HEK293 (cell line): ENCODE data around the gene ZNF674.
A peak's percentile ranks its signal among the peaks of the same experiment; 100 is the strongest.

ENCODE experiments used
- CTCF ChIA-PET: fragments of 350-600 bp; formaldehyde crosslinking; extraction: SDS; loops from one replicate; lab custom pipeline; 2021; ENCODE audit warnings: antibody characterized with exemption; lab: Yijun Ruan, JAX
- POLR2A ChIA-PET: fragments of 300-600 bp; formaldehyde crosslinking; extraction: SDS; loops from one replicate; lab custom pipeline; 2020; ENCODE audit warnings: antibody characterized with exemption, inconsistent platforms; lab: Yijun Ruan, JAX
- H3K27ac ChIP-seq: fragments of 200-500 bp; sonication (Bioruptor generic); 2 replicates; pipeline ENCODE4 v1.5.1; 2014; ENCODE audit warnings: low read depth, low read length, control low read depth, inconsistent platforms; ENCODE audit errors: extremely low read depth
- H3K36me3 ChIP-seq, 2 experiments: fragments of 200-500 bp in 1 of 2; sonication (Bioruptor generic) in 1 of 2; 1 replicate in 1 of 2; 2 replicates in 1 of 2; pipeline ENCODE4 v1.5.1; 2014 to 2017; ENCODE audit warnings: inconsistent platforms in 2 of 2, low read length in 2 of 2; ENCODE audit not compliant: control insufficient read depth in 2 of 2, insufficient read depth in 1 of 2
- H3K4me1 ChIP-seq: fragments of 200-500 bp; sonication (Bioruptor generic); 2 replicates; pipeline ENCODE4 v1.5.1; 2014; ENCODE audit warnings: mild to moderate bottlenecking, low read length, inconsistent platforms; ENCODE audit not compliant: control insufficient read depth, insufficient read depth
- H3K4me3 ChIP-seq: 2 replicates; pipeline ENCODE4 v1.5.1; 2011; ENCODE audit warnings: low read depth, mild to moderate bottlenecking, control low read depth, low read length, moderate library complexity
- H3K9me3 ChIP-seq: fragments of 200-500 bp; sonication (Bioruptor generic); 2 replicates; pipeline ENCODE4 v1.5.1; 2014; ENCODE audit warnings: low read depth, low read length, inconsistent platforms; ENCODE audit not compliant: control insufficient read depth, insufficient read depth
- AEBP2 ChIP-seq: fragments of 450-650 bp; formaldehyde crosslinking; IDR thresholded peaks from 2 replicates; pipeline ENCODE4 v1.5.1; 2016; ENCODE audit warnings: missing biosample characterization, missing genetic modification characterization, borderline replicate concordance
- KLF10 ChIP-seq: fragments of 450-650 bp; IDR thresholded peaks from 2 replicates; pipeline ENCODE4 v1.5.1; 2018; ENCODE audit warnings: missing biosample characterization, mild to moderate bottlenecking, missing genetic modification characterization
- KLF9 ChIP-seq: fragments of 450-650 bp; formaldehyde crosslinking; IDR thresholded peaks from 2 replicates; pipeline ENCODE4 v1.5.1; 2016; ENCODE audit warnings: missing biosample characterization, missing genetic modification characterization, low read depth
- MEIS1 ChIP-seq: sonication (generic); formaldehyde crosslinking; IDR thresholded peaks from 2 replicates; pipeline ENCODE4 v1.8.1; 2022; ENCODE audit warnings: missing genetic modification reagents, mild to moderate bottlenecking, borderline replicate concordance
- MYNN ChIP-seq: fragments of 450-650 bp; formaldehyde crosslinking; IDR thresholded peaks from 2 replicates; pipeline ENCODE4 v1.5.1; 2016; ENCODE audit warnings: missing biosample characterization, missing genetic modification characterization, borderline replicate concordance
- SETDB1 ChIP-seq: IDR thresholded peaks from one replicate; pipeline ENCODE4 v1.6.1; 2017; ENCODE audit warnings: mild to moderate bottlenecking, low read length, moderate library complexity, mixed read lengths; ENCODE audit not compliant: insufficient read length
- YY1 ChIP-seq: fragments of 450-650 bp; formaldehyde crosslinking; IDR thresholded peaks from 2 replicates; pipeline ENCODE4 v1.5.1; 2018; ENCODE audit warnings: missing biosample characterization, missing genetic modification characterization
- ZBTB21 ChIP-seq: fragments of 450-650 bp; formaldehyde crosslinking; IDR thresholded peaks from 2 replicates; pipeline ENCODE4 v1.5.1; 2017; ENCODE audit warnings: missing biosample characterization, missing genetic modification characterization
- ZFP69B ChIP-seq: fragments of 450-650 bp; formaldehyde crosslinking; IDR thresholded peaks from 2 replicates; pipeline ENCODE4 v1.5.1; 2016; ENCODE audit warnings: missing biosample characterization, missing genetic modification characterization
- ZIC2 ChIP-seq: fragments of 450-650 bp; formaldehyde crosslinking; IDR thresholded peaks from 2 replicates; pipeline ENCODE4 v1.5.1; 2016; ENCODE audit warnings: missing biosample characterization, missing genetic modification characterization
- ZNF133 ChIP-seq: fragments of 450-650 bp; formaldehyde crosslinking; IDR thresholded peaks from 2 replicates; pipeline ENCODE4 v1.5.1; 2016; ENCODE audit warnings: missing biosample characterization, missing genetic modification characterization
- ZNF16 ChIP-seq: fragments of 450-650 bp; formaldehyde crosslinking; IDR thresholded peaks from 2 replicates; pipeline ENCODE4 v1.5.1; 2016; ENCODE audit warnings: low read depth, missing biosample characterization, missing genetic modification characterization
- ZNF18 ChIP-seq: fragments of 450-650 bp; formaldehyde crosslinking; IDR thresholded peaks from 2 replicates; pipeline ENCODE4 v1.5.1; 2016; ENCODE audit warnings: missing biosample characterization, missing genetic modification characterization
- ZNF2 ChIP-seq: fragments of 450-650 bp; formaldehyde crosslinking; IDR thresholded peaks from 2 replicates; pipeline ENCODE4 v1.5.1; 2016; ENCODE audit warnings: missing biosample characterization, missing genetic modification characterization
- ZNF266 ChIP-seq: fragments of 450-650 bp; formaldehyde crosslinking; IDR thresholded peaks from 2 replicates; pipeline ENCODE4 v1.5.1; 2016; ENCODE audit warnings: missing biosample characterization, missing genetic modification characterization, low read depth
- ZNF280D ChIP-seq: fragments of 450-650 bp; formaldehyde crosslinking; IDR thresholded peaks from 2 replicates; pipeline ENCODE4 v1.5.1; 2016; ENCODE audit warnings: missing biosample characterization, missing genetic modification characterization
- ZNF341 ChIP-seq: fragments of 450-650 bp; formaldehyde crosslinking; IDR thresholded peaks from 2 replicates; pipeline ENCODE4; 2016; ENCODE audit warnings: low read depth, missing biosample characterization, missing genetic modification characterization
- ZNF501 ChIP-seq: fragments of 450-650 bp; formaldehyde crosslinking; IDR thresholded peaks from 2 replicates; pipeline ENCODE4 v1.5.1; 2016; ENCODE audit warnings: missing biosample characterization, missing genetic modification characterization
- ZNF544 ChIP-seq: fragments of 450-650 bp; formaldehyde crosslinking; IDR thresholded peaks from 2 replicates; pipeline ENCODE4 v1.5.0; 2017; ENCODE audit warnings: missing biosample characterization, missing genetic modification characterization
- ZNF549 ChIP-seq: fragments of 450-650 bp; IDR thresholded peaks from 2 replicates; pipeline ENCODE4 v1.5.1; 2018; ENCODE audit warnings: missing biosample characterization, missing genetic modification characterization, mild to moderate bottlenecking, inconsistent platforms, moderate library complexity
- ZNF626 ChIP-seq: fragments of 450-650 bp; sonication (Bioruptor Pico); formaldehyde crosslinking; IDR thresholded peaks from 2 replicates; pipeline ENCODE4 v1.5.1; 2018; ENCODE audit warnings: missing biosample characterization, missing genetic modification characterization, inconsistent platforms
- ZNF660 ChIP-seq: fragments of 450-650 bp; IDR thresholded peaks from 2 replicates; pipeline ENCODE4 v1.5.1; 2018; ENCODE audit warnings: missing biosample characterization, mild to moderate bottlenecking, missing genetic modification characterization
- ZNF837 ChIP-seq: fragments of 450-650 bp; formaldehyde crosslinking; IDR thresholded peaks from 2 replicates; pipeline ENCODE4 v1.5.1; 2016; ENCODE audit warnings: missing biosample characterization, missing genetic modification characterization
- ZSCAN16 ChIP-seq: fragments of 450-650 bp; formaldehyde crosslinking; IDR thresholded peaks from 2 replicates; pipeline ENCODE4 v1.5.1; 2016; ENCODE audit warnings: missing biosample characterization, missing genetic modification characterization

The ZNF674 gene

GRCh38 chrX:46545111-46546005, at the start of gene ZNF674 (continued):
- TF ChIP-seq ZIC2 (tag by site-specific recombination) (peak; percentile 70), ZNF837 (tag by site-specific recombination) (0 out of 2 replicates have a peak, but pooled peaks have one; percentile 25), ZNF133 (tag by site-specific recombination) (no peak), ZNF544 (no peak), ZNF18 (tag by site-specific recombination) (peak; percentile 97), ZNF626 (no peak), YY1 (tag by site-specific recombination) (no peak), ZNF341 (tag by site-specific recombination) (peak; percentile 98), KLF9 (tag by site-specific recombination) (peak; percentile 94), ZNF549 (tag by site-specific recombination) (no peak), SETDB1 (peak; percentile 18), ZNF280D (0 out of 2 replicates have a peak, but pooled peaks have one; percentile 56), ZNF2 (tag by site-specific recombination) (peak; percentile 89; the same call in 1 of the 2 replicates), ZNF16 (tag by site-specific recombination) (no peak), ZNF660 (no peak; the same call in 1 of the 2 replicates), ZNF501 (peak; percentile 90; the same call in 1 of the 2 replicates), ZFP69B (tag by site-specific recombination) (peak; percentile 81), ZBTB21 (peak; percentile 81)
- TF ChIP-seq, all 188 proteins: peak for 68

- no peaks in the 10 kb centered on the region for H3K9me3 ChIP-seq
- 0 out of 2 replicates have a peak, but pooled peaks cover 3% of the 10 kb centered on the region for H3K4me1 ChIP-seq
- H3K36me3 ChIP-seq: no peaks in the 10 kb centered on the region
- no peak for TF ChIP-seq ZNF266 (tag by site-specific recombination)
- TF ChIP-seq ZSCAN16: no peak
- no peak for TF ChIP-seq KLF10 (tag by site-specific recombination)
- TF ChIP-seq AEBP2 (tag by site-specific recombination): no peak
- no peak for TF ChIP-seq MEIS1 (CRISPR knock-in tag)
- no peak for TF ChIP-seq MYNN (tag by site-specific recombination)
- H3K4me3 ChIP-seq: no peak overlapping the region
- ChIA-PET CTCF (interaction anchor here (0.6 to 0.8 kb wide), 2 partner anchors 63 to 231 kb away, joined by 3 read pairs; no protein-coding TSS in a partner anchor), POLR2A (no interaction called here)
- H3K27ac ChIP-seq: no peak overlapping the region
Measured at GRCh38 chrX:46589977-46590723, 44.9 kb upstream of the ZNF674 start.
